GM12864 (cell line): ENCODE measurements around the gene SRCIN1.
"Not testable (repeated sequence)": the region's sequence is repeated elsewhere in the genome, so short reads cannot be mapped to it uniquely, and the experiment has no call there.

ENCODE experiments used
- DNase-seq: peaks from one replicate; pipeline ENCODE4 v3.0.0-alpha.2; 2011; ENCODE audit warnings: low read depth
- H3K4me3 ChIP-seq: 2 replicates; pipeline ENCODE4 v1.5.1; 2011; ENCODE audit warnings: mild to moderate bottlenecking, low read depth, low read length, control low read depth
- TF ChIP-seq, protein P1 (sequence below): IDR thresholded peaks from 2 replicates; pipeline ENCODE4 v1.5.1; 2011; ENCODE audit warnings: low read depth, mild to moderate bottlenecking, moderate library complexity, low read length, control low read depth, inconsistent platforms; ENCODE audit errors: missing control alignments

Gene SRCIN1

DNA sequence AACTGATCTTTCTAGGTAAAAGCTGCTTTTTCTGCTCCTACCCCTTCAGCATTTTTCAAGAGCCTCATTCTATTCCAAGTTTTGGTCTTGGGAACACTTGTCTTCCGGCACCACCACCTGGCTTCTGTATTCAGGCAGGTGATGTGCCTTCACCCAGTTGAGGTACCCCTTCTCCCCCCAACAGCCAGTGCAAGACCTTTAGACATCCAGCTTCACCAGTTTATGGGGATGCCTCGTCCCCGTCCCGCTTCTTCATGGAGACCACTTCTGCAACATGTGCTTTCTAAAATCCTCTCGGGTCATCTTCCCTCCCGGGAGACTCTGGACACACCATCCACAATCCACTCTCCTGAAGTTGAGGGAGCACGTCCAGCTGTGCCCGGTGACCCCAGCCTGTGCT is 69.9 kb downstream of the SRCIN1 start:
- no peak overlapping the region for H3K4me3 ChIP-seq
- DNase-seq = no peak
- TF ChIP-seq, protein P1, sequence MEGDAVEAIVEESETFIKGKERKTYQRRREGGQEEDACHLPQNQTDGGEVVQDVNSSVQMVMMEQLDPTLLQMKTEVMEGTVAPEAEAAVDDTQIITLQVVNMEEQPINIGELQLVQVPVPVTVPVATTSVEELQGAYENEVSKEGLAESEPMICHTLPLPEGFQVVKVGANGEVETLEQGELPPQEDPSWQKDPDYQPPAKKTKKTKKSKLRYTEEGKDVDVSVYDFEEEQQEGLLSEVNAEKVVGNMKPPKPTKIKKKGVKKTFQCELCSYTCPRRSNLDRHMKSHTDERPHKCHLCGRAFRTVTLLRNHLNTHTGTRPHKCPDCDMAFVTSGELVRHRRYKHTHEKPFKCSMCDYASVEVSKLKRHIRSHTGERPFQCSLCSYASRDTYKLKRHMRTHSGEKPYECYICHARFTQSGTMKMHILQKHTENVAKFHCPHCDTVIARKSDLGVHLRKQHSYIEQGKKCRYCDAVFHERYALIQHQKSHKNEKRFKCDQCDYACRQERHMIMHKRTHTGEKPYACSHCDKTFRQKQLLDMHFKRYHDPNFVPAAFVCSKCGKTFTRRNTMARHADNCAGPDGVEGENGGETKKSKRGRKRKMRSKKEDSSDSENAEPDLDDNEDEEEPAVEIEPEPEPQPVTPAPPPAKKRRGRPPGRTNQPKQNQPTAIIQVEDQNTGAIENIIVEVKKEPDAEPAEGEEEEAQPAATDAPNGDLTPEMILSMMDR = no peak

DNA sequence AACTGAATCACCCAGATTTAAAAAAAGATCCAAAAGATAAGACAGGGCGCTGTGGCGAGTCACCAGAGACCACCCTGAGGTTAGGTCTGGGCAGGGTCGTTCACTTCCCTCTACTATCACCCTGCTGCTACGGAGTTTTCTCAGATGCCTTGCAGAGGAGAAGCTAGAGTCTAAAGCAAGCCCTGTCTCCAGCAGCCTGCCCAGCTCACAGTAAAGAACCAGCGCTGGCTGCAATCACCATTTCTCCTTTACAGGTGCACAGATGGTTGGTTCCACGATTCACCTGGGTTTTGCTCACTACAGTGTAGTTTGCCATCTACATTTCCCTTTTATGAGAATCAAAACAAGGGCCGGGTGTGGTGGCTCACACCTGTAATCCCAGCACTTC is 71.3 kb downstream of the SRCIN1 start:
- TF ChIP-seq, protein P1 = no peak
- no peak for DNase-seq
- H3K4me3 ChIP-seq = no peak overlapping the region

DNA sequence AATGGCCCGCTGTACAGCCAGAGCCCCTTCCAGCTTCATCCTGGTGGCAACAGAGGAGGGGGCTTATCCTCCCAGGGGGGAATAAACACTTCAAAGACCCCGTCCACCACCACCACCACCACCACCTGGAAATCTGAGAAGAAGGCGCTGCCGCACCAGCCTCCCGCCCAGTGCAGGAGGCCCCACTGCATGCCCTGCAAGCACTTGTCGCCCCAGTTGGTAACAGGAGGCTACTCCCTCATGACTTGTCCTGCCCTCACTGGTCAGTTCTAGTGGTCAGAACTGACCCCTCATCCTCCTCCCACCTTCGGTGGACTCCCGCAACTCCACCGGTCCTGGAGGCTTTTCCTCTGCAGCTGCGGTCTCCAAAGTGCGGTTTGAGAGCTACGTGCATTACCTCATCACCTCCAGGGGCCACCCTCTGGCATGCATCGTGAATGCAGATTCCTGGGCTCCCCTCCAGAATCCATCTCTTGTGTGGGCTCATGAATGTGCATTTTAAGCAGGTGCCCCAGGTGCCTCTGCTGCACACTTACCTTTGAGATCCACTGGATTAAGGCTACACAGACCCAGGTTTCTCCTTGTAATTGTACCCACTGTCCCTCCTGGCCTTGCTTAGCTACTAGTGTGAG is 71.8 kb downstream of the SRCIN1 start:
- H3K4me3 ChIP-seq = no peak overlapping the region
- no peak for DNase-seq
- TF ChIP-seq, protein P1 = no peak

DNA sequence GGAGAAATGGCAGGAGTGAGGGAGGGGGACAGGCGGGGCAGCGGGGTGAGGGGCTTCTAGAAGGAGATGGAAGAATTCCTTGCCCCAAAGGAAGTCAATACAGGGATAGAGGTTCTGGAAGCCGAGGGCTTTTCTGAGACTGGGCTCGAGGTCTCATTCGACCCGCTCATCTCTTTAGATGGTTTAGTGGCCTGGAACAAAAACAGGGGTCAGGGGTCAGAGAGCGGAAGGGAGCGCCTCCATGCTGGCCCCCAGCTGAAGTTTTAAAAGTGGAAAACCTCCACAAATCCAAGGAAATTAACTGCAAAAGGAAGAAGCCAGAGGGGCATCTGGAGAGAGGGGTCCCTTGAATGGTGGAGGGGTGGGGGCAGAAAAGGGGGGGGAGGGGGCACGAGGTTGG is 72.5 kb downstream of the SRCIN1 start:
- no peak overlapping the region for H3K4me3 ChIP-seq
- no peak for DNase-seq
- TF ChIP-seq, protein P1 = no peak

DNA sequence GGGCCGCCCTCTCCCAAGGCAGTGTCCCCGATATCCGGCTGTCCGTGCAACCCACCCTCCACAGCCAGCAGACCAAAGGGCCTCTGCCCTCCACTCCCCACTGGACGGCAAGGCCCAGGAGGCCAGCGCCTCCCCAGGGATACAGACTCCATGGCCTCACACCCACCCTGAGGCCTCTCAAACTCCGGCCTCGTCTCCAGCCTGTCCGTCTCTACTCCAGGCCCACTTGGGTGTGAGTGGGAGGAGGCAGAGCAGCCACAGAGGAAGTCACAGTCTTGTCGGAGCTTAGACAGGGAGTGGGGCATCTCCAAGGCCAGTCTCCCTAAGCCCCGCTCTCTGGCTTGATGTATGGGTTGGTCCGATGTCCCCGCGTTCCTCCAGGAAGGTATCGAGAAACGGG is 73.3 kb downstream of the SRCIN1 start:
- no peak for DNase-seq
- H3K4me3 ChIP-seq = no peak overlapping the region
- TF ChIP-seq, protein P1 = no peak

DNA sequence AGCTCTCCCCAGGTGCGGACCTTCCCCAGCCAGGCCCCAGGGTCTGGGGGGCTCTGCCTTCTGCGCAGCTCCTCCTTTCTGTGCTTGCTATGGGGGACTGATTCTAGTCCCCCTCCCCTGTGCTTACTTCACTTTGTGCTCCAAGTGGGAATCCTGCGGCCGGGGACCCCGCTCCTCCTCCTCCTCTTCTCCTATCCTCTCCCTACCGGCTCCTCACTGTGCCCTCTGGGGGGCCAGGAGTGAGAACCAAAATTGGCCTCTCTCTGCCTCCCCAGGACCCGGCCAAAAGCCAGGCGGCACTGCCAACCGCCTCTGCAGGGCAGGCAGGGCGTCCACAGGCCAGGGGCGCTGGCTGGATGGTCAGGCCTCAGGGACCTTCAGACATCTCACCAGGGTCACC is 74.0 kb downstream of the SRCIN1 start:
- DNase-seq, H3K4me3 ChIP-seq: not testable (repeated sequence)

DNA sequence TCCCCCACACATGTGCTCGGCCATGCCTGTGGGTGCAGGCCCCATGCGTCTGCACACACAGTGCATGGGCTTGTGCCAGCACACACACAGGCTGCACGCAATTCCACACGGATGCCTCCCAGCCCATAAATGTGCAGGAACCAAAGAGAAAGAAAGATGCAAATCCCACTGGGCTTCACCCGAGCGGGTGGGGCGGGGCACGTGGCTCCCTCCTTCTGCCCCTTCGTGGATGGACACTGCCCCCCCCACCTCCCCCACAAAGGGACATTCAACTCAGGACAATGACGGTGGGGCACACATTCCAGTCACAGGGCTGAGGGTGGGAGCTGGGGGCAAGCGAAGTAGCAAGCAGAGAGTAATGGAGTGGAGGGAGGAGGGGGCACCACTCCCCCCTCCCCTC is 74.9 kb downstream of the SRCIN1 start:
- DNase-seq, H3K4me3 ChIP-seq: not testable (repeated sequence)

DNA sequence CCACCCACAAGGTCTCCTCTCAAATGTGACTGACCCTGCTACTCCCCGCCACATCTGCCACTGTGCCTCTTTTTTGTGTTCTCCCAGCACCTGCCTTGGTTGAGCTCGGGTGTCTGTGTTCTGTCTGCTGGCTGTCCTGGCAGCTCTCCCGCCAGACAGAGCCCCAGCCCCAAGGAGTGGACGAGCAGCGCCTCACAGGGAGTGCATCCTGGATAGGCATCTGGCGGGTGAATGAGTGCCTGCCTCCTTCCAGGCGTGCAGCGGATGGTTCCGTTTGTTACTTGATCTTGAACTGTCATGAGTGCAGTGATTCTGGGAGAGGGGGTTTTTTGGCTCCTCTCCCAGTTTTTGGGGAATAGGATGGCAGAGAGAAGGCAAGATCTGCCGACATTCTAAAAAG is 77.6 kb downstream of the SRCIN1 start:
- not testable (repeated sequence) for DNase-seq, H3K4me3 ChIP-seq

DNA sequence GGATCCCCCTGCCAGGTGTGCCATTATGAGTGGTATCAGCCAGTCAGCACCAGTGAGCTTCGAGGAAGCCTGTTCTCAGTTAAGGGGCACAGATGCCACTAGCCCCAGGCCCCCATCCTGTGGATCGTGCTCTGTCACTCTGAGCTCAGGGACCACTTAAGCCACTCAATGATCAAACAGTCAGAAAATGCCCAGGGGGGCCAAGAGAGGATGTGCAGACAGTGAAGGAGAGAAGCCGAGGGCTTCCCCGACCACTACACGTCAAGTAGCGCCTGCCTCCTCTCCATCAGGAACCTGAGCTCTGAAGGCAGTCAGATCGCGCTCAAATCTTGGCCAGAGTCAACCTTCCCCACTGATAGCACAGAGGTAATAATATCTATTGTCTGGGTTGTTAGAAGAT is 79.2 kb downstream of the SRCIN1 start:
- H3K4me3 ChIP-seq, DNase-seq: not testable (repeated sequence)
